ENCODE measurements around the gene RASGEF1B. TPM values are rescaled to one million over a fixed set of nuclear protein-coding genes. Genes with fewer than 3 reads are reported as not detected.

RASGEF1B gene
- total and polyA plus RNA-seq, 4 donors: 8.9 to 57.4 (median 32.1) TPM

- no peak for TF ChIP-seq CTCF (IDR thresholded peaks at IDR 0.05; ENCODE audit: low read depth, low read length, missing input control)
- TF ChIP-seq SP1 (IDR thresholded peaks at IDR 0.05): no peak
- no peak for TF ChIP-seq FOXA1 (IDR thresholded peaks at IDR 0.05)
- TF ChIP-seq YY1 (IDR thresholded peaks at IDR 0.05): no peak
- TF ChIP-seq ATF3 (IDR thresholded peaks at IDR 0.05): no peak
- no peak for TF ChIP-seq RXRA (IDR thresholded peaks at IDR 0.05)
- no peak for TF ChIP-seq GABPA (IDR thresholded peaks at IDR 0.05 in 1 of 2, conservative IDR thresholded peaks at IDR 0.05 in 1 of 2)
Measured at GRCh38 chr4:81404741-81405140, 67.0 kb downstream of the RASGEF1B start (continued).

GRCh38 chr4:81404294-81404693 lies 67.4 kb downstream of the RASGEF1B start:
- Histone ChIP-seq H3K36me3 (ENCODE audit: control insufficient read depth in 4 of 4, insufficient read depth in 3 of 4, low read depth in 1 of 4, low read length in 3 of 4) (no peaks in the 10 kb centered on the region), H3K4me1 (ENCODE audit: control insufficient read depth in 4 of 4, insufficient read depth in 4 of 4, low read length in 3 of 4) (no peaks in the 10 kb centered on the region), H3K9ac (ENCODE audit: low read depth in 1 of 2, low read length in 2 of 2) (no peak overlapping the region), H3K27me3 (ENCODE audit: control insufficient read depth in 4 of 4, insufficient read depth in 4 of 4, low read length in 3 of 4) (no peaks in the 10 kb centered on the region), H3K27ac (ENCODE audit: low read depth in 1 of 2, low read length in 2 of 2) (no peak overlapping the region), H3K9me3 (ENCODE audit: control insufficient read depth in 4 of 4, low read length in 3 of 4) (no peaks in the 10 kb centered on the region), H3K4me3 (ENCODE audit: low read depth in 1 of 3, low read length in 3 of 3) (no peak overlapping the region)
- 84% methylated on average over 2 of the region's 2 CpGs for WGBS
- TF ChIP-seq HNF4A (conservative IDR thresholded peaks at IDR 0.05): no peak
- no peak for TF ChIP-seq ZBTB33 (IDR thresholded peaks at IDR 0.05)
- no peak for TF ChIP-seq RXRA (IDR thresholded peaks at IDR 0.05)
- TF ChIP-seq ATF3 (IDR thresholded peaks at IDR 0.05): no peak
- TF ChIP-seq FOXA1 (IDR thresholded peaks at IDR 0.05): no peak
- TF ChIP-seq TAF1 (conservative IDR thresholded peaks at IDR 0.05): no peak
- no peak for TF ChIP-seq GABPA (IDR thresholded peaks at IDR 0.05 in 1 of 2, conservative IDR thresholded peaks at IDR 0.05 in 1 of 2)
- no peak for TF ChIP-seq NR2F2 (IDR thresholded peaks at IDR 0.05)
- TF ChIP-seq EGR1 (IDR thresholded peaks at IDR 0.05; ENCODE audit: low read depth in 2 of 2): no peak
- TF ChIP-seq MAX (IDR thresholded peaks at IDR 0.05): no peak
- no peak for TF ChIP-seq JUND (IDR thresholded peaks at IDR 0.05)
- no peak for TF ChIP-seq CTCF (IDR thresholded peaks at IDR 0.05; ENCODE audit: low read depth, low read length, missing input control)
- TF ChIP-seq SP1 (IDR thresholded peaks at IDR 0.05): no peak
- no peak for TF ChIP-seq REST (IDR thresholded peaks at IDR 0.05)
- no peak for TF ChIP-seq YY1 (IDR thresholded peaks at IDR 0.05)
- TF ChIP-seq FOXA2 (IDR thresholded peaks at IDR 0.05): no peak
- TF ChIP-seq RAD21 (IDR thresholded peaks at IDR 0.05): no peak
- no peak for TF ChIP-seq HNF4G (IDR thresholded peaks at IDR 0.05)
- DNase-seq (ENCODE audit: low spot score): no peak

All from liver (tissue), 9 donors.